K562 (cell line): ENCODE results near the gene UBASH3B. TPM values are rescaled to one million over a fixed set of nuclear protein-coding genes. Genes with fewer than 3 reads are reported as not detected.

Source experiments
- CREM ChIP-seq: IDR thresholded peaks from 2 replicates; pipeline ENCODE4 v1.6.1; 2014; ENCODE audit warnings: antibody characterized with exemption, low read depth
- EZH2 ChIP-seq: IDR thresholded peaks from 2 replicates; pipeline ENCODE4 v1.6.1; 2012; ENCODE audit warnings: low read depth, mild to moderate bottlenecking, inconsistent platforms, low read length, borderline replicate concordance
- KDM1A ChIP-seq, 2 experiments: fragments of 450-650 bp; IDR thresholded peaks; 2 replicates each; pipeline ENCODE4 v1.6.1; 2016; ENCODE audit warnings: mild to moderate bottlenecking in 2 of 2
- NELFE ChIP-seq: IDR thresholded peaks from 2 replicates; pipeline ENCODE4 v1.6.1; 2011; ENCODE audit warnings: mild to moderate bottlenecking; ENCODE audit not compliant: insufficient read depth, insufficient read length
- PHTF2 ChIP-seq: fragments of 250-450 bp; sonication (Bioruptor Pico); IDR thresholded peaks from 2 replicates; pipeline ENCODE4 v1.5.0; 2021; ENCODE audit warnings: mild to moderate bottlenecking
- POLR2AphosphoS5 ChIP-seq: IDR thresholded peaks from 2 replicates; pipeline ENCODE4 v1.6.1; 2011; ENCODE audit warnings: mild to moderate bottlenecking, low read depth, low read length, moderate library complexity; ENCODE audit not compliant: control insufficient read depth, insufficient read depth
- ZNF282 ChIP-seq: sonication (generic); formaldehyde crosslinking; IDR thresholded peaks from 2 replicates; pipeline ENCODE4 v1.8.1; 2023; ENCODE audit warnings: missing genetic modification reagents
- polyA plus RNA-seq, 8 experiments: library from polyadenylated mRNA; depleted of rRNA in 4 of 8; stranded (reverse) in 5 of 8; unstranded in 3 of 8; fragments of >200 nt; fragmentation: Nextera tagmentation in 2 of 8; fragmentation: Illumina TruSeq in 1 of 8; extraction: Ambion mirVana in 2 of 8; extraction: Trizol in 1 of 8; gene quantifications; 2 replicates each; pipeline versions ENCODE4 v1.2.1 to v1.2.3, GENCODE V29; 2011 to 2014; ENCODE audit warnings: inconsistent platforms in 1 of 8, missing spikeins in 1 of 8
- total RNA-seq, 7 experiments: library from RNA; depleted of rRNA in 6 of 7; stranded (reverse); fragments of >200 nt in 6 of 7; fragmentation: Illumina TruSeq in 2 of 7; extraction: Trizol in 2 of 7; gene quantifications; 2 replicates each; pipeline versions ENCODE4 v1.2.1 to v1.2.3, GENCODE V29; 2011 to 2021; ENCODE audit warnings: low replicate concordance in 1 of 7
- TF ChIP-seq, protein P1 (sequence below): sonication (generic); formaldehyde crosslinking; IDR thresholded peaks from 2 replicates; pipeline ENCODE4 v1.8.0; 2022; ENCODE audit warnings: mild to moderate bottlenecking, missing genetic modification reagents
- TF ChIP-seq, protein P2 (sequence below): fragments of 450-650 bp; IDR thresholded peaks from 2 replicates; pipeline ENCODE4 v1.6.1; 2016; ENCODE audit warnings: missing biosample characterization, missing genetic modification characterization

The UBASH3B gene
- total and polyA plus RNA-seq, 9 of the 15 experiments (the other 6 are each of a cell fraction or from before 2014, with no cell fraction given): 0.01 to 0.31 (median 0.08) TPM; not detected in 2

DNA sequence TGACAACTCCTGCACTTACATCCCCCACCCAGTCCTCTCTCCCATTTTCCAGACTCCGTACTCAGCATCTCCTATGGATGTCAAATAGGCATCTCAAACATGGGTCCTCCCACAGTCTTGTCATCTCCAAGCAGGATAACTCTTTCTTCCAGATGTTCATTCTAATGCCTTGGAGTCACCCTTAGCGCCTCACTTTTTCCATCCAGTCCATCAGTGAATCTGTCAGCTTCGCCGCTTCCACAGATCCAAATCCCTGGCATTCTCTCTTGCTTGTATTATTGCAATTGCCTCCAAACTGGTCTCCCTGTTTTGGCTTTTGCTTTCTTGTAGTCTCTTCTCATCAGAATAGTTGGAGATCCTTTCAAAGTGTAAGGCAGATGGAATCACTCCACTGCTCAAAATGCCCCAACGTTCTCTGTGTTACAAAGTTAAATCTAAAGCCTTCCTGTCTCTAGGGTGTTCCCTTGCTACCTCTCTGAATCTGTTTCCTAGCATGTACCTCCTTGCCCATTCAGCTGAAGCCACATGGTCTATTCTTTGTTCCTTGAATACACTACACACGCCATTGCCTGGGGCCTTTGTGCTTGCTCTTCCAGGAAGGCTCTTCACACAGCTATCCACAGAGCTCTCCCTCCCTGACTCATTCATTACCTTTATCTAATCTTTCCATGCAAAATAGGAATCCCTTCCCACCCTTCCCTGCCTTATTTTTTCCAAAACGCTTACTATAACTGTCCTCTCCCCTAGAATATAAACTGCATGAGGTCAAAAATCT, 64.8 kb downstream of the UBASH3B start (continued):
- TF ChIP-seq, protein P1, sequence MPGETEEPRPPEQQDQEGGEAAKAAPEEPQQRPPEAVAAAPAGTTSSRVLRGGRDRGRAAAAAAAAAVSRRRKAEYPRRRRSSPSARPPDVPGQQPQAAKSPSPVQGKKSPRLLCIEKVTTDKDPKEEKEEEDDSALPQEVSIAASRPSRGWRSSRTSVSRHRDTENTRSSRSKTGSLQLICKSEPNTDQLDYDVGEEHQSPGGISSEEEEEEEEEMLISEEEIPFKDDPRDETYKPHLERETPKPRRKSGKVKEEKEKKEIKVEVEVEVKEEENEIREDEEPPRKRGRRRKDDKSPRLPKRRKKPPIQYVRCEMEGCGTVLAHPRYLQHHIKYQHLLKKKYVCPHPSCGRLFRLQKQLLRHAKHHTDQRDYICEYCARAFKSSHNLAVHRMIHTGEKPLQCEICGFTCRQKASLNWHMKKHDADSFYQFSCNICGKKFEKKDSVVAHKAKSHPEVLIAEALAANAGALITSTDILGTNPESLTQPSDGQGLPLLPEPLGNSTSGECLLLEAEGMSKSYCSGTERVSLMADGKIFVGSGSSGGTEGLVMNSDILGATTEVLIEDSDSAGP (CRISPR knock-in tag): no peak
- TF ChIP-seq NELFE (no peak), EZH2 (no peak), CREM (no peak), ZNF282 (no peak), KDM1A (IDR thresholded peaks at IDR 0.05) (no peak), POLR2AphosphoS5 (no peak), PHTF2 (CRISPR knock-in tag) (no peak)
- TF ChIP-seq, protein P2, sequence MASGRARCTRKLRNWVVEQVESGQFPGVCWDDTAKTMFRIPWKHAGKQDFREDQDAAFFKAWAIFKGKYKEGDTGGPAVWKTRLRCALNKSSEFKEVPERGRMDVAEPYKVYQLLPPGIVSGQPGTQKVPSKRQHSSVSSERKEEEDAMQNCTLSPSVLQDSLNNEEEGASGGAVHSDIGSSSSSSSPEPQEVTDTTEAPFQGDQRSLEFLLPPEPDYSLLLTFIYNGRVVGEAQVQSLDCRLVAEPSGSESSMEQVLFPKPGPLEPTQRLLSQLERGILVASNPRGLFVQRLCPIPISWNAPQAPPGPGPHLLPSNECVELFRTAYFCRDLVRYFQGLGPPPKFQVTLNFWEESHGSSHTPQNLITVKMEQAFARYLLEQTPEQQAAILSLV (tag): no peak
